Measurements from ENCODE around the gene SLC7A1.

- TF ChIP-seq CTCF (conservative IDR thresholded peaks at IDR 0.05) (no peak), ZFX (IDR thresholded peaks at IDR 0.05) (no peak)
These were observed 75.6 kb downstream of the SLC7A1 start for GRCh38 chr13:29519921-29520320.

Measured in C4-2B (cell line).